OCI-LY1 (cell line): Measurements from ENCODE around the gene SYNJ1.

Experiments
- CTCF ChIP-seq: fragments of 200-600 bp; sonication (generic), shearing (Covaris generic); IDR thresholded peaks from 2 replicates; pipeline ENCODE4 v1.5.1; 2017; ENCODE audit warnings: mild to moderate bottlenecking, antibody characterized with exemption, low read length, moderate library complexity, mixed read lengths
- EZH2 ChIP-seq: fragments of 200-600 bp; sonication (generic), shearing (Covaris generic); IDR thresholded peaks from 2 replicates; pipeline ENCODE4 v1.8.0; 2017; ENCODE audit warnings: borderline replicate concordance, mixed run types, mild to moderate bottlenecking, antibody characterized with exemption, low read length, moderate library complexity, mixed read lengths

GRCh38 chr21:32777269-32777668 lies 49.5 kb upstream of the SYNJ1 start:
- TF ChIP-seq CTCF (no peak), EZH2 (no peak)
